ENCODE results near the gene RASGRP3.

The RASGRP3 gene

DNA sequence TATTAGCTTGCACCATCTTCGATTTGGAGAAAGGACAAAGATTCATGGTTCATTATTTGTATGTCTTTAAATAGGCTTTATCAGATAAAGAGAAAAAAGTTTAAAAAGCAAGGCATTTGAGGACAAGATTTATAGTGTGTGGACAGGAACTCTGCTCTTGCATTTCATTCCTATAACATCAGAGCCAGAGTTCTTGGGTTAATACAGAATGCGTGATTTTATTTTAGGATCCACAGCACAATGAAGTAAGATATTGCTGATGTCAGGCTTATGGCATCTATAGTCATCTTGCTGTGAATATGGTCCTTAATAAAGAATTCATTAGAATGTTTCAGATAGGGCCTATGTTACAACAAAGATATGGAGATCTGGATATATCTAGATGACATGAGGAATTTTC, 19.7 kb downstream of the RASGRP3 start:
- CTCF ChIA-PET: no interaction called here
- no peak overlapping the region for H3K27ac ChIP-seq
- no peak for DNase-seq (ENCODE audit: low spot score)
- no peak for TF ChIP-seq CTCF (conservative IDR thresholded peaks at IDR 0.05; ENCODE audit: low read depth)
- POLR2A ChIA-PET (ENCODE audit: low non-redundant PET): no interaction called here

DNA sequence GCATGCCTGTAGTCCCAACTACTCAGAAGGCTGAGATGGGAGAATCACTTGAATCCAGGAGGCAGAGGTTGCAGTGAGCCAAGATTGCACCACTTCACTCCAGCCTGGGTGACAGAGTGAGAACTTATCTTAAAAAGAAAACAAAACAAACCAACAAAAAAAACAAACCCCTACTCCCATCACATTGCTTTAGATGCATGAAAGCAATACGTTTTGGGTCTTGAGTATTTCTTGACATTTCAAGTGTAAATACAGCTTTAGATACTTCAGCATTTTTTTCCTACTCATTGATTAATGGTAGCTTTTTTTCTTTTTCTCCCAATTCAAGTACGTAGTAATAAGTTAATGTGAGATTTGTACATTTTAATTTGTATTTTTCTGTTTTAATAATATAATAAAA, 20.3 kb downstream of the RASGRP3 start:
- ChIA-PET CTCF (no interaction called here), POLR2A (ENCODE audit: low non-redundant PET) (no interaction called here)
- no peak for DNase-seq (ENCODE audit: low spot score)
- H3K27ac ChIP-seq: no peak overlapping the region
- TF ChIP-seq CTCF (conservative IDR thresholded peaks at IDR 0.05; ENCODE audit: low read depth): no peak

- TF ChIP-seq CTCF (conservative IDR thresholded peaks at IDR 0.05; ENCODE audit: low read depth): no peak
- no peak overlapping the region for H3K27ac ChIP-seq
- ChIA-PET CTCF (no interaction called here), POLR2A (ENCODE audit: low non-redundant PET) (no interaction called here)
- DNase-seq (ENCODE audit: low spot score): no peak
Measured at GRCh38 chr2:33497221-33497650, 20.8 kb downstream of the RASGRP3 start.

- ChIA-PET CTCF (no interaction called here), POLR2A (ENCODE audit: low non-redundant PET) (no interaction called here)
- DNase-seq (ENCODE audit: low spot score): no peak
- TF ChIP-seq CTCF (conservative IDR thresholded peaks at IDR 0.05; ENCODE audit: low read depth): no peak
- H3K27ac ChIP-seq: no peak overlapping the region
Measured at GRCh38 chr2:33498291-33498956, 22.0 kb downstream of the RASGRP3 start.

- CTCF ChIA-PET: no interaction called here
- no peak for TF ChIP-seq CTCF (conservative IDR thresholded peaks at IDR 0.05; ENCODE audit: low read depth)
- H3K27ac ChIP-seq: no peak overlapping the region
- no peak for DNase-seq (ENCODE audit: low spot score)
- POLR2A ChIA-PET (ENCODE audit: low non-redundant PET): no interaction called here
Measured at GRCh38 chr2:33500177-33500576, 23.7 kb downstream of the RASGRP3 start.

DNA sequence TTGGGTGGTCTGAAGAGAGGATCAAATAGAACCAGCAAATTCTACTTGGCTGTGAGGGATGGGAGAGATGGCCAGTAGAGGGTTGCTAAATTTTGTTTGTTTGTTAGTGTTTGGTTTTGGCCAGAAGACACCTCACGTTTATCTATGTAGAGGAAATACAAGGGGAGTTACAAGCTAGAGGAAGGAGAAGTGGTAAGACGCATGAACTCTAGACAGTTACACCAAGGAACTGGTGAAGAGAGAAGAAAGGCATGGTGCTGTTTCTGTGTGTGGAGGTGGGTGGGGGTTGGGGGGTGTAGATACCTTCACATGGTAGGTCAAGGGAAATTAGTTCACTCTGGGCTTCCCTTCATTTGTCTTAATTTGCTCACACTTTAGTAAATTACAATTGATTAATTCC, 25.6 kb downstream of the RASGRP3 start:
- TF ChIP-seq CTCF (conservative IDR thresholded peaks at IDR 0.05; ENCODE audit: low read depth): no peak
- no peak overlapping the region for H3K27ac ChIP-seq
- ChIA-PET CTCF (no interaction called here), POLR2A (ENCODE audit: low non-redundant PET) (no interaction called here)
- no peak for DNase-seq (ENCODE audit: low spot score)

Data from RWPE1 (cell line).